ENCODE measurements around the gene ARMC2. TPM values are rescaled to one million over a fixed set of nuclear protein-coding genes. Genes with fewer than 3 reads are reported as not detected.
A peak's percentile ranks its signal among the peaks of the same experiment; 100 is the strongest.

The ARMC2 gene
- total RNA-seq, 5 donors from 2014 or later (not counting 1 experiment from before 2014, with no cell fraction given), result 6.4 to 10.0 (median 8.1) TPM

- Mint-ChIP-seq H3K4me1 (peaks cover 0 to 2% (median 0%) of the 10 kb centered on the region in 3 donors), H3K9me3 (peaks cover 11 to 18% (median 16%) of the 10 kb centered on the region in 3 donors), H3K36me3 (peaks cover 61% of the 10 kb centered on the region), H3K4me3 (no peak overlapping the region), H3K27ac (peak overlapping the region in 1 of 2 donors; percentile 5), H3K27me3 (no peaks in the 10 kb centered on the region)
- Histone ChIP-seq H3K4me3 (ENCODE audit: control insufficient read depth in 1 of 2, extremely low read depth in 1 of 2, low read length in 1 of 2) (no peak overlapping the region), H3K36me3 (ENCODE audit: control insufficient read depth in 2 of 2, extremely low read depth in 1 of 2, insufficient read depth in 1 of 2, low read length in 1 of 2) (peaks cover 6 to 24% of the 10 kb centered on the region in 2 donors), H3K27ac (ENCODE audit: low read length) (no peak overlapping the region), H3K4me1 (ENCODE audit: control insufficient read depth in 1 of 2, extremely low read depth in 1 of 2, insufficient read depth in 2 of 2, low read length in 2 of 2) (no peaks in the 10 kb centered on the region), H3K9me3 (no peaks in the 10 kb centered on the region), H3K27me3 (replicated peaks in 1 of 2; ENCODE audit: control insufficient read depth in 2 of 2, extremely low read depth in 1 of 2, insufficient read depth in 2 of 2, low read length in 1 of 2) (no peaks in the 10 kb centered on the region)
- ChIA-PET POLR2A (no interaction called here), CTCF (no interaction called here)
- no CpG with 5 or more reads among the region's 1 CpG for WGBS (ENCODE audit: insufficient coverage)
- DNase-seq, result no peak
- no peak for ATAC-seq (replicated peaks in 1 of 4)
Observed at GRCh38 chr6:108983151-108983550, 134.9 kb downstream of the ARMC2 start.

GRCh38 chr6:108985301-108985700, 137.1 kb downstream of the ARMC2 start:
- Mint-ChIP-seq H3K27ac (no peak overlapping the region), H3K4me3 (no peak overlapping the region), H3K4me1 (peaks cover 0 to 2% (median 0%) of the 10 kb centered on the region in 3 donors), H3K36me3 (peaks cover 66% of the 10 kb centered on the region), H3K27me3 (no peaks in the 10 kb centered on the region), H3K9me3 (peaks cover 5 to 8% (median 5%) of the 10 kb centered on the region in 3 donors)
- Histone ChIP-seq H3K27me3 (replicated peaks in 1 of 2; ENCODE audit: control insufficient read depth in 2 of 2, extremely low read depth in 1 of 2, insufficient read depth in 2 of 2, low read length in 1 of 2) (no peaks in the 10 kb centered on the region), H3K9me3 (no peaks in the 10 kb centered on the region), H3K27ac (ENCODE audit: low read length) (no peak overlapping the region), H3K36me3 (ENCODE audit: control insufficient read depth in 2 of 2, extremely low read depth in 1 of 2, insufficient read depth in 1 of 2, low read length in 1 of 2) (peaks cover 8 to 43% of the 10 kb centered on the region in 2 donors), H3K4me3 (ENCODE audit: control insufficient read depth in 1 of 2, extremely low read depth in 1 of 2, low read length in 1 of 2) (no peak overlapping the region), H3K4me1 (ENCODE audit: control insufficient read depth in 1 of 2, extremely low read depth in 1 of 2, insufficient read depth in 2 of 2, low read length in 2 of 2) (no peaks in the 10 kb centered on the region)
- no peak for ATAC-seq (replicated peaks in 1 of 4)
- DNase-seq, result no peak
- POLR2A ChIA-PET, result interaction anchor here in 1 of 2 donors (0.6 kb wide), 1 partner anchor 30 kb away, joined by 5 read pairs; no protein-coding TSS in a partner anchor
- CTCF ChIA-PET, result interaction anchor here in 1 of 2 donors (1.1 kb wide), 1 partner anchor 494 kb away, joined by 3 read pairs; no protein-coding TSS in a partner anchor

DNA sequence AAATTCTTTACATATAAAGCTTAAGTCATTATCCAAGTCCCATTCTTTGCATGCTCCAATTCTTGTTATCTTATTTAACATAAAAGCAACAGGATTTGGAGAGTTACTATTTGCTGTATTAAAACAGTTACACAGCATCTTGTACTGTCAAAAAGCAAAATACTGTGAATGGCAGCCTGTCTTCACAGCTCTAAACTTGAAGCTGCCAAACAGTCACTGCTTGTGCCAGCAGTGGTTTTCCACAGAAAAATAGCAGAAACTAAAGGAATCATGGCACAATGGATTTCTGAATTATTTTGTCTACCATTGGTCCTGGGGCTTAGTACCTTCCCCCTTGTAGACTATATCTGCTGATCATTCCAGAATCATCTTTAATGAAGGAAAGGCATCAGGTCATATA, 138.9 kb downstream of the ARMC2 start:
- ATAC-seq (replicated peaks in 1 of 4) (no peak), DNase-seq (no peak)
- no peaks in the 10 kb centered on the region for H3K4me1 ChIP-seq (ENCODE audit: control insufficient read depth in 1 of 2, extremely low read depth in 1 of 2, insufficient read depth in 2 of 2, low read length in 2 of 2)
- CTCF ChIA-PET, result interaction anchor here (0.6 to 1.2 kb wide), 4 partner anchors 15 to 92 kb away, joined by 3 to 4 read pairs (median 3); no protein-coding TSS in a partner anchor
- Mint-ChIP-seq H3K4me3 (no peak overlapping the region), H3K4me1 (peaks cover 0 to 2% (median 0%) of the 10 kb centered on the region in 3 donors), H3K27ac (no peak overlapping the region), H3K27me3 (no peaks in the 10 kb centered on the region), H3K9me3 (no peaks in the 10 kb centered on the region), H3K36me3 (peaks cover 73% of the 10 kb centered on the region)
- H3K27ac ChIP-seq (ENCODE audit: low read length), result no peak overlapping the region
- H3K9me3 ChIP-seq, result no peaks in the 10 kb centered on the region
- H3K27me3 ChIP-seq (replicated peaks in 1 of 2; ENCODE audit: control insufficient read depth in 2 of 2, extremely low read depth in 1 of 2, insufficient read depth in 2 of 2, low read length in 1 of 2), result no peaks in the 10 kb centered on the region
- H3K36me3 ChIP-seq (ENCODE audit: control insufficient read depth in 2 of 2, extremely low read depth in 1 of 2, insufficient read depth in 1 of 2, low read length in 1 of 2), result peaks cover 11 to 61% of the 10 kb centered on the region in 2 donors
- POLR2A ChIA-PET, result interaction anchor here (0.6 to 1.1 kb wide), 4 partner anchors 17 to 429 kb away, joined by 3 to 5 read pairs (median 4); no protein-coding TSS in a partner anchor
- no peak overlapping the region for H3K4me3 ChIP-seq (ENCODE audit: control insufficient read depth in 1 of 2, extremely low read depth in 1 of 2, low read length in 1 of 2)

GRCh38 chr6:108988296-108988695, 140.1 kb downstream of the ARMC2 start:
- no peaks in the 10 kb centered on the region for H3K27me3 ChIP-seq (replicated peaks in 1 of 2; ENCODE audit: control insufficient read depth in 2 of 2, extremely low read depth in 1 of 2, insufficient read depth in 2 of 2, low read length in 1 of 2)
- H3K4me1 Mint-ChIP-seq, result peaks cover 0 to 2% (median 0%) of the 10 kb centered on the region in 3 donors
- no peaks in the 10 kb centered on the region for H3K4me1 ChIP-seq (ENCODE audit: control insufficient read depth in 1 of 2, extremely low read depth in 1 of 2, insufficient read depth in 2 of 2, low read length in 2 of 2)
- WGBS (ENCODE audit: insufficient coverage), result no CpG with 5 or more reads among the region's 3 CpGs
- CTCF ChIA-PET, result interaction anchor here (0.7 to 1.7 kb wide), 3 partner anchors 79 to 221 kb away, joined by 3 to 4 read pairs (median 3); no protein-coding TSS in a partner anchor
- no peaks in the 10 kb centered on the region for H3K9me3 ChIP-seq
- POLR2A ChIA-PET, result interaction anchor here in 1 of 2 donors (1.1 kb wide), 2 partner anchors 9 to 39 kb away, joined by 3 to 4 read pairs; no protein-coding TSS in a partner anchor
- H3K4me3 Mint-ChIP-seq, result no peak overlapping the region
- no peak overlapping the region for H3K27ac ChIP-seq (ENCODE audit: low read length)
- ATAC-seq (replicated peaks in 1 of 4), result no peak
- H3K36me3 Mint-ChIP-seq, result peaks cover 76% of the 10 kb centered on the region
- H3K27ac Mint-ChIP-seq, result no peak overlapping the region
- H3K27me3 Mint-ChIP-seq, result no peaks in the 10 kb centered on the region
- no peaks in the 10 kb centered on the region for H3K9me3 Mint-ChIP-seq
- no peak for DNase-seq
- H3K4me3 ChIP-seq (ENCODE audit: control insufficient read depth in 1 of 2, extremely low read depth in 1 of 2, low read length in 1 of 2), result no peak overlapping the region
- H3K36me3 ChIP-seq (ENCODE audit: control insufficient read depth in 2 of 2, extremely low read depth in 1 of 2, insufficient read depth in 1 of 2, low read length in 1 of 2), result peaks cover 13 to 71% of the 10 kb centered on the region in 2 donors

DNA sequence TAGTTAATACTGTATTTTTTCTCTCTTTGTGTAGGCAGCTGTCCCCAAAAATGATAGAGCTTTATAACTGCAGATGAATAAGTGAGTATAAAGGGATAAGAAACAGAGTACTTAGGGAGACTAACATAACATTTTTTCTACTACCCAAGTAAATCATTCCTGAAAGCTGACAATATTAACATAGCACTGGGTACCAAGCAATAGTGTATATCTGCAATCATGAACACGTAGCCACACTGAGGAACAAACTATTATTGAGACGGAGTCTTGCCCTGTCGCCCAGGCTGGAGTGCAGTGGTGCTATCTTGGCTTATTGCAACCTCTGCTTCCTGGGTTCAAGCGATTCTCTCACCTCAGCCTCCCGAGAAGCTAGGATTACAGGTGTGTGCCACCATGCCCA, 140.5 kb downstream of the ARMC2 start:
- Mint-ChIP-seq H3K36me3 (peaks cover 74% of the 10 kb centered on the region), H3K4me1 (peaks cover 0 to 2% (median 0%) of the 10 kb centered on the region in 3 donors), H3K9me3 (no peaks in the 10 kb centered on the region), H3K27me3 (no peaks in the 10 kb centered on the region), H3K4me3 (no peak overlapping the region), H3K27ac (no peak overlapping the region)
- Histone ChIP-seq H3K27ac (ENCODE audit: low read length) (no peak overlapping the region), H3K36me3 (ENCODE audit: control insufficient read depth in 2 of 2, extremely low read depth in 1 of 2, insufficient read depth in 1 of 2, low read length in 1 of 2) (peaks cover 13 to 75% of the 10 kb centered on the region in 2 donors), H3K4me1 (ENCODE audit: control insufficient read depth in 1 of 2, extremely low read depth in 1 of 2, insufficient read depth in 2 of 2, low read length in 2 of 2) (no peaks in the 10 kb centered on the region), H3K4me3 (ENCODE audit: control insufficient read depth in 1 of 2, extremely low read depth in 1 of 2, low read length in 1 of 2) (no peak overlapping the region), H3K9me3 (no peaks in the 10 kb centered on the region), H3K27me3 (replicated peaks in 1 of 2; ENCODE audit: control insufficient read depth in 2 of 2, extremely low read depth in 1 of 2, insufficient read depth in 2 of 2, low read length in 1 of 2) (no peaks in the 10 kb centered on the region)
- POLR2A ChIA-PET, result interaction anchor here in 1 of 2 donors (1.1 kb wide), 2 partner anchors 8 to 39 kb away, joined by 3 to 4 read pairs; no protein-coding TSS in a partner anchor
- CTCF ChIA-PET, result interaction anchor here in 1 of 2 donors (1.7 kb wide), 1 partner anchor 79 kb away, joined by 3 read pairs; no protein-coding TSS in a partner anchor
- DNase-seq (no peak), ATAC-seq (replicated peaks in 1 of 4) (no peak)
- WGBS (ENCODE audit: insufficient coverage), result 97% methylated on average over 5 of the region's 5 CpGs

DNA sequence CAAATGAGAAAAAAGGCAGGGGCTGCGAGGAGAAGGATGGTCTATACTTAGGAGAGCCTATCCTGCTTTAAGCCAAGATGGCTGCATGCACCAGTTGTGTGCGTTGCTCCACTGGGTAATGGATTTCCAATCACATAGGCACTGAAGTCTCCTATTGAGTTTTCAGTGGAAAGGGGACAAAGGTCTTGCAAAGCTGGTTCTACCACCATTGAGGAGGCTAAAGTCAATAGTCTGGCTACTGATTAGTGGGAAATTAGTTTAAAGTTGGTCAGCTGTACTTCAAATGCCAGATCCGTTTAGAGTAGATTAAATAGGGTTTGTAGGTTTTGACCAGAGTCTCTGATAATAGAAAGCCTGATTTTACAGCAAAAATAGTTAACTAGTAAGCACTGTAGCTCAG, 141.5 kb downstream of the ARMC2 start:
- peaks cover 0 to 2% (median 0%) of the 10 kb centered on the region in 3 donors for H3K4me1 Mint-ChIP-seq
- CTCF ChIA-PET, result no interaction called here
- no peak overlapping the region for H3K4me3 Mint-ChIP-seq
- H3K9me3 Mint-ChIP-seq, result no peaks in the 10 kb centered on the region
- H3K4me3 ChIP-seq (ENCODE audit: control insufficient read depth in 1 of 2, extremely low read depth in 1 of 2, low read length in 1 of 2), result no peak overlapping the region
- 83% methylated on average over 1 of the region's 3 CpGs for WGBS (ENCODE audit: insufficient coverage)
- peaks cover 13 to 81% of the 10 kb centered on the region in 2 donors for H3K36me3 ChIP-seq (ENCODE audit: control insufficient read depth in 2 of 2, extremely low read depth in 1 of 2, insufficient read depth in 1 of 2, low read length in 1 of 2)
- ATAC-seq (replicated peaks in 1 of 4) (no peak), DNase-seq (no peak)
- no peaks in the 10 kb centered on the region for H3K27me3 Mint-ChIP-seq
- no peak overlapping the region for H3K27ac ChIP-seq (ENCODE audit: low read length)
- no peaks in the 10 kb centered on the region for H3K27me3 ChIP-seq (replicated peaks in 1 of 2; ENCODE audit: control insufficient read depth in 2 of 2, extremely low read depth in 1 of 2, insufficient read depth in 2 of 2, low read length in 1 of 2)
- H3K27ac Mint-ChIP-seq, result no peak overlapping the region
- no peaks in the 10 kb centered on the region for H3K9me3 ChIP-seq
- peaks cover 67% of the 10 kb centered on the region for H3K36me3 Mint-ChIP-seq
- no peaks in the 10 kb centered on the region for H3K4me1 ChIP-seq (ENCODE audit: control insufficient read depth in 1 of 2, extremely low read depth in 1 of 2, insufficient read depth in 2 of 2, low read length in 2 of 2)
- POLR2A ChIA-PET, result interaction anchor here in 1 of 2 donors (0.5 kb wide), 1 partner anchor 1165 kb away, joined by 3 read pairs; no protein-coding TSS in a partner anchor
